Keratinocyte (primary cell): Measurements from ENCODE around the gene TMEM119.

Experiments used
- CTCF ChIP-seq, 3 experiments: IDR thresholded peaks in 1 of 3; conservative IDR thresholded peaks in 1 of 3; optimal IDR thresholded peaks in 1 of 3; 2 replicates in 2 of 3; 3 replicates in 1 of 3; pipeline versions ENCODE3 to v1.5.1; 2011; ENCODE audit warnings: low read length in 3 of 3, mild to moderate bottlenecking in 3 of 3, moderate library complexity in 2 of 3, control low read depth in 1 of 3, inconsistent platforms in 1 of 3; ENCODE audit not compliant: insufficient read depth in 2 of 3; ENCODE audit errors: extremely low read depth in 1 of 3
- EZH2 ChIP-seq: IDR thresholded peaks from one replicate; pipeline ENCODE4 v1.6.1; 2012; ENCODE audit warnings: inconsistent platforms, mild to moderate bottlenecking, low read length, moderate library complexity

- TF ChIP-seq EZH2: no peak
- TF ChIP-seq CTCF (optimal IDR thresholded peaks at IDR 0.05 in 1 of 3, IDR thresholded peaks at IDR 0.05 in 1 of 3, conservative IDR thresholded peaks at IDR 0.05 in 1 of 3; ENCODE audit: extremely low read depth in 1 of 3, insufficient read depth in 2 of 3, low read length in 3 of 3): no peak
Observed at GRCh38 chr12:108629824-108630476, 32.1 kb upstream of the TMEM119 start.
